Colonic mucosa (tissue), 4 donors: ENCODE results near the gene C8B. TPM values are rescaled to one million over a fixed set of nuclear protein-coding genes. Genes with fewer than 3 reads are reported as not detected.

Experiments used
- DNase-seq: peaks from one replicate; pipeline ENCODE4 v3.0.0-alpha.2; 2020
- H3K27ac ChIP-seq: fragments of 200-600 bp; one replicate; pipeline ENCODE4 v1.8.0; 2021
- H3K27me3 ChIP-seq: fragments of 200-600 bp; one replicate; pipeline ENCODE4 v1.8.0; 2021
- H3K36me3 ChIP-seq: fragments of 200-600 bp; one replicate; pipeline ENCODE4 v1.8.0; 2021
- H3K4me1 ChIP-seq: fragments of 200-600 bp; one replicate; pipeline ENCODE4 v1.8.0; 2021; ENCODE audit warnings: mild to moderate bottlenecking
- H3K4me3 ChIP-seq: fragments of 200-600 bp; one replicate; pipeline ENCODE4 v1.8.0; 2021
- H3K9ac ChIP-seq, 2 donors: one replicate each; pipeline ENCODE4 v1.7.0; 2013; ENCODE audit warnings: control low read depth in 2 of 2, low read depth in 2 of 2, low read length in 2 of 2
- H3K9me3 ChIP-seq: fragments of 200-600 bp; one replicate; pipeline ENCODE4 v1.8.0; 2021
- intact Hi-C: fragments of 100-400 bp; cut with DNase I; formaldehyde crosslinking; loops from one replicate; pipeline ENCODE4 v1.14.1; 2022
- total RNA-seq, 2 donors: library from RNA; stranded (reverse); fragmentation: NEBNext Ultra II Directional in 1 of 2; extraction: Animal tissue kit (Norgen Biotek cat#: 25700) in 1 of 2; gene quantifications; one replicate each; pipeline ENCODE4 v1.2.1, GENCODE V29; 2021
- TF ChIP-seq, protein P1 (sequence below): fragments of 200-600 bp; IDR thresholded peaks from one replicate; pipeline ENCODE4 v1.8.0; 2022; ENCODE audit warnings: antibody characterized with exemption, mild to moderate bottlenecking
- donor health status: healthy.
- donor health status: DM: no; HTN: no; CAD: no.
- donor health status: DM: no; HTN: no; CAD: no.

The C8B gene
- total RNA-seq, 2 donors from 2014 or later, result not detected

DNA sequence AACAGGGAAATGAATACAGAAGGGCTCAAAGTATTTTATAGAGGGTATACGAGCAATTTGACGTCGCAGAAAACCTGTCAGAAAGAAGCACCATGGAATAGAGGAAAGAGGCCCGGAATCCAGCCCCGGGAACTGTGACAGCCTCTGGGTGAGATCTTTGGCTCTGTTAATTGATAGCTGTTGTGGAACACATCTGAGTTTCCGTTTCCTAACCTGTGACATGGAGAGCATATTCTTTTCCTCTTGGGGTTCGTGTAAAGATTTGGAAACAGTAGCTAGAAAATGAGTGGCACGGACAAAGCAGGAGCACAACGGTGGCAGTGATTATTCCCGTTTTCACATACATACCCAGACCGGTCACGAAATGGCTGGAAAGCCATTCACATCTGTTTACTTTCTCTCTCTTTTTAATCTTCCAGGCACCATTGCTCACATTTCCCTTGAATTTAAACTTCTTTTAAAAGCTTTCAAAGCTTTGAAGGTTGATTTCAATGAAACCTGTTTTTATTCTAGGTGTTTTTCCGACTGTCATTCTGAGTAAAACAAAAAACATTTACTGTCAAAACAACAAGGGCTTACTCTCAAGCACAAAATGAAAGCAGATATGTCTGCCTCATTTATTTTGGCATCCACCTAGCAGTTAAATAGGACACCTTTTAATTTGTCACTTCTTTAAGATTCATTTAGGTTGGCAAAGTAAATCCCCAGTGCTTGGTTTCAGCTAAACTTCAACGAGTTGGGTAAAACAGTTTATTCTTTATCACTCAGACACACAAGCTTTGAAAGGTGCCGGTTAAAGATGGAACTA lies 26.7 kb upstream of the C8B start:
- no peak overlapping the region for H3K9ac ChIP-seq
- no peaks in the 10 kb centered on the region for H3K4me1 ChIP-seq
- H3K27me3 ChIP-seq, result no peaks in the 10 kb centered on the region
- intact Hi-C loops, result no loop called here
- H3K36me3 ChIP-seq, result no peaks in the 10 kb centered on the region
- no peak for DNase-seq
- no peaks in the 10 kb centered on the region for H3K9me3 ChIP-seq
- TF ChIP-seq, protein P1, sequence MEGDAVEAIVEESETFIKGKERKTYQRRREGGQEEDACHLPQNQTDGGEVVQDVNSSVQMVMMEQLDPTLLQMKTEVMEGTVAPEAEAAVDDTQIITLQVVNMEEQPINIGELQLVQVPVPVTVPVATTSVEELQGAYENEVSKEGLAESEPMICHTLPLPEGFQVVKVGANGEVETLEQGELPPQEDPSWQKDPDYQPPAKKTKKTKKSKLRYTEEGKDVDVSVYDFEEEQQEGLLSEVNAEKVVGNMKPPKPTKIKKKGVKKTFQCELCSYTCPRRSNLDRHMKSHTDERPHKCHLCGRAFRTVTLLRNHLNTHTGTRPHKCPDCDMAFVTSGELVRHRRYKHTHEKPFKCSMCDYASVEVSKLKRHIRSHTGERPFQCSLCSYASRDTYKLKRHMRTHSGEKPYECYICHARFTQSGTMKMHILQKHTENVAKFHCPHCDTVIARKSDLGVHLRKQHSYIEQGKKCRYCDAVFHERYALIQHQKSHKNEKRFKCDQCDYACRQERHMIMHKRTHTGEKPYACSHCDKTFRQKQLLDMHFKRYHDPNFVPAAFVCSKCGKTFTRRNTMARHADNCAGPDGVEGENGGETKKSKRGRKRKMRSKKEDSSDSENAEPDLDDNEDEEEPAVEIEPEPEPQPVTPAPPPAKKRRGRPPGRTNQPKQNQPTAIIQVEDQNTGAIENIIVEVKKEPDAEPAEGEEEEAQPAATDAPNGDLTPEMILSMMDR, result no peak
- H3K27ac ChIP-seq, result no peak overlapping the region
- no peak overlapping the region for H3K4me3 ChIP-seq

DNA sequence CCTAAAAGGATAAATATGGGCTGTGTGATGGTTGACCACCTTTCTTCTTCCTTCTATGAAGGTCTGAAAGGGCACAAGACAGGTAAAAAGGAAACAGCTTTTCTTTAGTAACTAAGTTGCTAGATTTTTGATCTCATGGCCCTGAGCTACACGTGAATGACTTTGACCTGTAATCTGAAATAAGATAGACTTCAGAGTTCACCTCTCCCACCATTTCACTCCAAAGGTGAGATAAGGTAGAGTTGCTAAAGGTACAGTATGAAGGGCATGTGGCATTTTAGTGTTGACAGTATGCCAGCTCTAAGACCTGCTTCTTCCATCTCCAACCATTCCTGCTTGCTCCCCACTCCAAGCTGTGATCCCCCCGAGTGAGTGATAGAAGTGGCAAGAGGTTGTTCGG lies 25.8 kb upstream of the C8B start:
- Histone ChIP-seq H3K9me3 (no peaks in the 10 kb centered on the region), H3K27ac (no peak overlapping the region), H3K4me1 (no peaks in the 10 kb centered on the region), H3K9ac (no peak overlapping the region), H3K27me3 (no peaks in the 10 kb centered on the region), H3K36me3 (no peaks in the 10 kb centered on the region), H3K4me3 (no peak overlapping the region)
- DNase-seq, result no peak
- intact Hi-C loops, result no loop called here
- TF ChIP-seq, protein P1, result no peak

DNA sequence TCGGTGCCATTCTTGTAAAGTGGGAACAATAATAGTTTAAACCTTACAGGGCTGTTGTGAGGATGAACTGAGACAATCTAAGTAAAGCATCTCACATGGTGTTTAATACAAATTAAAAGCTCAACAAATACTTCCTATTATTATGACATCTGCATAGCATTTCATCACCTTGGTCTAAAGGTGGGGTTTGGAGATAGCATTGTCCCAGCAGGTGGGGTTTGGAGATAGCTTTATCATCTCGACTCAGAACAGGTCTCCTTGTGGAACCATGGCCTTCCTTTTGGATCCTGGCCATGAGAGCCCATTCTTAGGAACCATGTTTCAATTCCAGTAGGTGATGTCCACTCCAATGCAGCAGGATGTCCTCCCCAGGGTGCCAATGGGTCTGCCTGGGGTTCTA lies 20.6 kb upstream of the C8B start:
- H3K27me3 ChIP-seq, result no peaks in the 10 kb centered on the region
- intact Hi-C loops, result no loop called here
- H3K36me3 ChIP-seq, result no peaks in the 10 kb centered on the region
- H3K9ac ChIP-seq, result no peak overlapping the region
- no peaks in the 10 kb centered on the region for H3K4me1 ChIP-seq
- no peak overlapping the region for H3K4me3 ChIP-seq
- DNase-seq, result no peak
- TF ChIP-seq, protein P1, result no peak
- H3K27ac ChIP-seq, result no peak overlapping the region
- no peaks in the 10 kb centered on the region for H3K9me3 ChIP-seq

DNA sequence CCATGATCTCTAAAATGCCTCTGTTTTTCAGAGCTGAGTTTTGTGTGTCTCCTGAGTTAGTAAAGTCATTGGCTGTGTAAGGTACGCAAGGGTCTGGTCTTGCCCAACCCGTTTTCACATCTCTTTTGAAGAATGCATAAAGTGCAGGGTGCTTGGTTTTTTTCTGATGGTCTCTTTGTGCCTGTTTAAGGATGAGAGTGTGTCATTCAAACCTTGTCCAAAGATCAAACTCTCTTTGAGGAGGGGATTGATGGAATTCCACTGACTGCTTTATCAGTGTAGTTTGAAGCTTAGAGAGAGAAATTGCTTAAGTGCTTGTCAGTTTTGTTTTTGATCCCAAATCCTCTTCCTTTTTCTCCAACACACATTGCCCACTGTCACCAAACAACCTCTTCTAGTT lies 20.0 kb upstream of the C8B start:
- TF ChIP-seq, protein P1, result no peak
- Histone ChIP-seq H3K27me3 (no peaks in the 10 kb centered on the region), H3K9me3 (no peaks in the 10 kb centered on the region), H3K27ac (no peak overlapping the region), H3K4me1 (no peaks in the 10 kb centered on the region), H3K36me3 (no peaks in the 10 kb centered on the region), H3K9ac (no peak overlapping the region), H3K4me3 (no peak overlapping the region)
- no peak for DNase-seq
- intact Hi-C loops, result no loop called here

DNA sequence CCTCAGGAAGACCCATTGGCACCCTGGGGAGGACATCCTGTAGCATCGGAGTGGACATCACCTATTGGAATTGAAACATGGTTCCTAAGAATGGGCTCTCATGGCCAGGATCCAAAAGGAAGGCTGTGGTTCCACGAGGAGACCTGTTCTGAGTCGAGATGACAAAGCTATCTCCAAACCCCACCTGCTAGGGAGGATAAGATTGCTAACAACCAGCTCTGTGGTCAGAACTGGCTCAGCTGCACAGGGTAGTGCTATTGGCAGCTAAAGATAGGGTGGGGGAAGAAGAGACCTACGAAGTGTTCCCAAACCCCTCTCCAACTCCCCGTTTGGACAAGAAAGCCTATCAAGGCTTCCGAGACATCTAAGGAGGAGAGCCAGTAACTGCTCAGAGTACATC lies 17.7 kb upstream of the C8B start:
- Histone ChIP-seq H3K4me3 (no peak overlapping the region), H3K4me1 (no peaks in the 10 kb centered on the region), H3K9ac (no peak overlapping the region), H3K36me3 (no peaks in the 10 kb centered on the region), H3K9me3 (no peaks in the 10 kb centered on the region), H3K27me3 (no peaks in the 10 kb centered on the region), H3K27ac (no peak overlapping the region)
- TF ChIP-seq, protein P1, result no peak
- intact Hi-C loops, result no loop called here
- DNase-seq, result no peak
